CD4-positive, alpha-beta T cell treated with Interleukin-17A for 4 hours (primary cell): Measurements from ENCODE around the gene RHEX.
A peak's percentile ranks its signal among the peaks of the same experiment; 100 is the strongest.

Experiments
- DNase-seq: peaks from one replicate; pipeline ENCODE4 v3.0.0-alpha.2; 2020; ENCODE audit warnings: mixed read lengths

RHEX gene

DNA sequence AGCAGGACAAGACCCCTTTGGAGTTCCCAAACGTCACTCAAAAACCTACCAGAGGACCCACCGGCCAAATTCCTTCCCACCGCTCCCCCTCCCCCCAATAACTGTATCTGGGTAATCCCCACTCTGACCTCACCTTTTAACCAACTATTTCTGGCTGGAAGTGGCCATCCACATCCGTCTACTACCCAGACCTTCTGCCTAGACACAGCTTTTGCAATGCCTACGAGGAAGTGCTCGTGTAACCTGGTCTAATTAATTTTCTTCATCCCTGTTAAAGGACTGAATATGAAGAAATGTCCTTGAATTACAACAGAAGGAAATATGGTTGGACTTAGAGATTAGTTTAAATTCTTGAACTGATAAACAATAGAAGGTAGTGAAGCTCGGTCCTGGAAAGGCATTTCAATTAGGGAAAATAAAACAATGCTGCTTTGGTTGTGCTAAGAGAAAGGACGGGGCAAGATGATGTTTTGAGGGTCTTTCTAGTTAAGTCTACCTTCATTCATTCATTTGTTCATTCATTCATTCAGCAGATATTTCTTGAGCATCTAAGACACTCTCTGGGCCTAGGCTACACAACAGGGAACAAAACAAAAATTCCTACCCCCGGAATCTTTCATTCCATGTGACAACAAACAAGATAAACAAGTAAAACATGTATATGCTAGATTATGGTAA lies 45.4 kb downstream of the RHEX start:
- DNase-seq: no peak

DNA sequence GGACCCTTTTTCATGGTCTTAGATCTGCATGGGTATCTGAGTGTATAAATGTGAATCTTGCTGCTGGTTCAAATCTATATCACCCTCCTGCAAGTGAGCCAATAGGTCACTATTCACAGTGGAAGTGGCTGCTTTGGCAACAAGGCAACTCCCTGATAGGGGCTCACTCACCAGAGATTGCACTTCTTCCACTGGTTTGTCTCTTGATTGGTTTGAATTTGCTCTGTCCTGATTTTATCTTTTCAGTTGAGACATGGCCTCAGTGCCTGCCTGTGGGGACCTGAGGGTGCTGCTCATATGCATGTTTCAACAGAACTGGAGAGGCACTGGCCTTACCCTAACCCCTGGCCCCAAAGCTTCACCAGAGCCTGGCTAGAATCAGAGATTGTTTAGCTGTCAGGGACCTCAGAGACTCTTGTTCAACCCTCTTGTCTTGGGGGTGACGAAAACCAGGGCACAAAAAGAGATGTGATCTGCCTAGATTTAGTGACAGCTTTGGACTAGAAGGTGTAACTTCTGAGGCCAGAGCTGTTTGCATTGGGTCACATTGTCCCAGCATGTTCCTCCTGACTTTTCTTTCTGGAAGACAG lies 47.3 kb downstream of the RHEX start:
- DNase-seq: no peak

DNA sequence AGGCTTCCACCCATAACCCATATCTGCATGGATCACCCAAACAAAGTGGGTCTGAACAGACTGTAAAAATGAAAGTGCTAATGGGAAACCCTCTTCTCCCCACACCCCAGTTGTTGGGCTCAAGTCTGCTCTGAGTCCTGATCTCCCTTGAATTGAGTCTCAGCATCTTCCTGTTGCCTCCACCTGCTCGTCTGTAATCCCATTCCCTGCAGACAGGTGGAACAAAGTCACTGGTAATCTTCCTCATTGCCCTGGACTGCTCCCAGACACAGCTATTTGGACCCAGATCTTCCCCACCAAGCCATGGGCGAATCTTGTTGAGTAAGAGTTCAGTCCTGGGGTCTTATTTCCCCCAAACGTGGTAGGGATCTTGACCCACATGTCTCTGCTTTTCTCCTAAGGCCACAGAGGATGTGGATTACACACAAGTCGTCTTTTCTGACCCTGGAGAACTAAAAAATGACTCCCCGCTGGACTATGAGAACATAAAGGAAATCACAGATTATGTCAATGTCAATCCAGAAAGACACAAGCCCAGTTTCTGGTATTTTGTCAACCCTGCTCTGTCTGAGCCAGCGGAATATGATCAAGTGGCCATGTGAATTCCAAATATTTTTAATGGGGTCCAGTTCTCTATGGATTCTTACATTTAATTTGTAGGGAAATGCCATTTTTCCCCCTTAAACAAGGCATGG lies 48.5 kb downstream of the RHEX start:
- DNase-seq: no peak

DNA sequence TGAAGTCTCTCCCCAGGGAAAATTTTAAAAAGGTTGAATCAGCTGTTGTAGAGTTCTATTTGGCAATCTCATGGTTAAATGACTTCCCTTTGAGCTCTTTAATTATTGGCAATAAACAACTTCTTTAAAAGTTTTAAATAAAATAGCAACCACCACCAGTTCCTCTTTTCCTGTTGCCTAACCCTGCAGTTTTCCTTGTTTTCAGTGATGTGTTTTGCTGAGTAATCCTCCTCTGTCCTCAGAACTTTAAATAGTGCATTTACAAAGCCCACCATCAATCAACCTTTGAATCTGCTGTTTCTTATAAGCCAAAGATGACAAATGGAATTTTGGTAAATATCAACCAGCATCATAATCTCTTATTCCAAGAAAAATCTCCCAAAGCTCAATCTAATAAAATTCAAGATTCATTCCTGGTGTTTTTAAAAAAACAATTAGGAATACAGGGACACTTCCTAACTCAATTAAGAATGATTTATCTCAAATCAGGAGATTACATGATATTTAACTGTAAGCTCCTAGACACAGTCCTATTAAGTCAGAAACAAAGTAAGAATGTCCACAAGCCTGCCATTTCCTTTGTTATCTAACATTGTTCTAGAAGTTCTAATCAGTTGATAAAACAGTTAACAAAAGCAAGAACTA lies 49.4 kb downstream of the RHEX start:
- DNase-seq: no peak

DNA sequence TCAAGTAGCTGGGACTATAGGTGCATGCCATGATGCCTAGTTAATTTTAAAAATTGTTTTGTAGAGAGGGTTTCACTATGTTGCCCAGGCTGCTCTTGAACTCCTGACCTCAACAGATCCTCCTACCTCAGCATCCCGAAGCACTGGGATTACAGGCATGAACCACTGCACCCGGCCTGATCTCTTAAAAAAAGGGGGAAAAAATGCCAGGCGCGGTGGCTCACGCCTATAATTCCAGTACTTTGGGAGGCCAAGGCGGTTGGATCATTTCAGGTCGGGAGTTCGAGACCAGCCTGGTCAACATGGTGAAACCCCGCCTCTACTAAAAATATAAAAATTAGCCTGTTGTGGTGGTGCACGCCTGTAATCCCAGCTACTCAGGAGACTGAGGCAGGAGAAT lies 51.0 kb downstream of the RHEX start:
- no peak for DNase-seq

DNA sequence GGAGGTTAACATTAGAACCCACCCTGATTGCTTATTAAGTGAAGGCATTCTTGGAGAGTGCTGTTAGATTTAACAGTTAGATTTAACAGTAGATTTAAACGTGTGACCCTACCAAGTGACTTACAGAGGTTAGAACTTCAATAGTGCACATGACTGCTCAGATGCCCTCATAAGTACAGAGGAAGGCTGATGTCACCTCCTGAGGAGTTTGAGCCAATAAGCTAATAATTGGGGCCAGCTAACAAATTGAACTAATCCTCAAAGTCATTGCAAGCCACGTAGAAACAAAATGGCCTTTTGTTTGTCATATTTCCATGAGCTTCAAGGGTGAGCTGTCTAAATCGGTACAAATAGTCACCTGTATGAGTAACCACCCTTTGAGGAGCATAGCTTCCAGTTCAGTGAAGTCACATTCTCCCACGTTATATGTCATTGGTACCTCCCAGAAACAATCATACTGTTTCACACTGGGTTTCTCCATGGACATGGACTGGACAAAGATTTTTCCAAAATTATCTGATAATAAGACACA lies 52.6 kb downstream of the RHEX start:
- DNase-seq: no peak

DNA sequence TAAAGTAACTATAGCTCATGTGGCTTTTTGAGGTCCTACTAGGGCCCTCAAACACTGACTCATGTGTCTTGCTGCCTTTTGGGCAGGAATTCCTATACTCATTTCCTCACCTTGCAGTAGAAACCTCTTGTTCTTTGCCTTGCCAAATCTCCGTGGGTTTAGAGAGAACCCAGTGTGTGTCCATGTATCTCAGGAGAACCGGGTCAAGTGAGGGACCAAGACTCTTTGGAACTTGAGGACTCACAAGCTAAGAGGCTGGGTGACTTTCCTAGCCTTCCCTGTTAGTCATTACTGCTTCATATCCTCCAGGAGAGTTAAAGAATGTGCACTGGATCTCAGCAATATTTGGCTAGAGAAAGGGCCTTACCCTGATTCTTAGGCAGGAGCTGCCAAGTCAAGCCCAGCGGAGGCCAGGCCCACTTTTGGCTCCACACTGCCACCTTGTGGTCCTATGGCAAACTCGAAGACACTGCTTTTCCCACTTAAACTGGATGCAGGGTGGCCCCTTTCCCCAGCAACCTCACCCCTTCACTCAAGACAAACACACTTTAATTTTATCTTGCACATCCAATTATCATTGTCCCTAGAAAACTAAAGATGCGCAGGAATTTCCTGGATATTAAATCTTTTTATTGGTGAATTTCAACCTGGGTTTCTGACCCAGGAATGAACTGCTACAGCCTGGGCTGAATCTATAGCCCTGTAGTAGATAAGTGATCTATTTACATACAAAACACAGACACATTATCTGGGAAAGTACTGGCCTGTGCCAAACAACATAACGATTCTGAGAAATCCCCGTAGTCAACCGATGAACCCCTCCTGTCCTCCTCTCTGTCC lies 53.6 kb downstream of the RHEX start:
- peak; percentile 79 for DNase-seq

DNA sequence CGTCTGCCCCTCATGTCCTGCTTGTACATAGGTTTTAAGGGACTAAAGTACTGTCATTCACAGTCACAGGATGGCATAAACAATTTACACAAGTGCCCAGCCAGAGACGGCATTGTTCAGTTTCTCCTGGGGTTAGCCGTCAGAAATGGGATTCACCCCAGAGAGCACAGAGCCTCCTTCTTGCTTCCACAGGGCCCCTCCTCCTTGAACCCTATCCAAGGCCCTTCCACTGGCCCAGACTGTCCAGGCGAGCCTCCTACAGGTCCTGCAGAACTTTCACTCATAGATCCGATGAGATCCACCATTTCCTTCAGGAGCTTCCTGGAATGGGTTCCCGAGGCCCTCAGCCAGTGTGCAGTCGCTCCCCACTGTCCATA lies 54.2 kb downstream of the RHEX start:
- no peak for DNase-seq

DNA sequence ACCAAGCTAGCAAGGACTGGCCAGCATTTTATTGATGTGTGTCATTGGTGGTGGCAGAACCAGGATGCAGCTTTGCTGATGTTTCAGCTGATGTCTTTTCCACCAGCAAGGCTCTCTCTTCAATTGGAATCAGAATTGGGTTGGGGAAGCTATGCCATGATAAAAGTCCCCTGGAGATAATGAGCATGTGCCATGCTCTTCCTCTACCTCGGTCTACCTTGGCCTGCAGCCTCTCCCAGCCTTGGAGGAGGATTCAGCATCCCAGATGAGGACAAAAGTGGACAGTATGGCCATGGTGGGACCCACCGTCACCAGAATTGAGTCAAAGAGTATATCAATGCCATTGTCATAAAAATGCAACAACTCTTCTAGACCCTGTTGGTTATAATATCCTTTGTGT lies 55.7 kb downstream of the RHEX start:
- no peak for DNase-seq

DNA sequence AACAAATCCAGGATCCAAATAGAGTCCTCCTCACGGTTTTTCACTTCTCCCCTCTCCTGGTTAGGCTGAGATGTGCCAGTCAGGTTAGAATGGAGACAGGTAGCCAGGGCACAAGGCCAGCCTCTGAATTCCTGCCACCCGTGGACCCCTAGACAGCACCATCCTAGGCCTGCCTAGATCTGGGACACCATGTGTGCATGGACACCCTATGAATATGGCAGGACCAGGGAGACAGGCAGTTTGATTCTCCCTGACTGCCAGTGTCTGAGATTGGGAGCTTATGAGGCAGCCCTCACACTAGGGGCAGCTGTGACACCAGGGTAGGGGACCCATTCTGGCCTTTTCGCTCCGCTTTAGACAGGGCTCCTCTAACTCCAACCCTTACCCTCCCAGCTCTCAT lies 56.7 kb downstream of the RHEX start:
- no peak for DNase-seq

DNA sequence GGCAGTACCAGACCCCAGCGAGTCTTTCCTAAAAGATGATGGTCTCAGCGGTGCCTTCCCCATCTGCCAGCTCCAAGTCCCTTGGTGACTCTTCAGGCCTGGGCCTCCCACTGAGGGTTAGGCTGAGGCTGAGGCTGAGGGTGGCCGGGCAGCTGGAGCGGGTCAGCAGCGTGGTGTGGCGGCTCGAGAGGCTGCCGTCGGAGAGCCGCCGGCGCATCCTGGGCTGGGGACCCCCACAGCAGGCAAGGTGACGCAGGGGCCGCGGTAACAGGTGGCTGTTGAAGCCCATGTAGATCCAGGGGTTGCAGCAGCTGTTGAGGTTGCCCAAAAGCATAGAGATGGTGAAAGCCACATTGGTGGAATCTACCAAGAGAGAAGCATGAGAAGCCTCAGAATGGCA lies 57.2 kb downstream of the RHEX start:
- no peak for DNase-seq

DNA sequence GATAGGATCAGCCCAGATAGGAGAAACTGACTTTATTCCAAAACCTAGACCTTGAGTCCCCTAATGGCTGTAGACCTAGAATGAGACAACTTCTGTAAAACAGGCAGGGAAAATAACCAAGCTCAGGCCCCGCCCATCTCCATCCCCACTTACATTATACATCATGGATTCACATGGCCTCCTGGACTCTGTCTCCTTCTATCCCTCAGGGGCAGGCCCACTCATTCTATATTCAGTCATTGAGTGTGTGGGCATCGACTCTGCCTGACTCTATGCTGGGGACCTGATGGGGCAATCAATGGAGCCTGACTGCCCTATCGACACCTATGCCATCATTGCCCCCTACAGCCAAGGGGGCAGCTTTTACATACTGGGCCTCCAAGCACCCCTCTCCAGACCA lies 57.8 kb downstream of the RHEX start:
- no peak for DNase-seq

DNA sequence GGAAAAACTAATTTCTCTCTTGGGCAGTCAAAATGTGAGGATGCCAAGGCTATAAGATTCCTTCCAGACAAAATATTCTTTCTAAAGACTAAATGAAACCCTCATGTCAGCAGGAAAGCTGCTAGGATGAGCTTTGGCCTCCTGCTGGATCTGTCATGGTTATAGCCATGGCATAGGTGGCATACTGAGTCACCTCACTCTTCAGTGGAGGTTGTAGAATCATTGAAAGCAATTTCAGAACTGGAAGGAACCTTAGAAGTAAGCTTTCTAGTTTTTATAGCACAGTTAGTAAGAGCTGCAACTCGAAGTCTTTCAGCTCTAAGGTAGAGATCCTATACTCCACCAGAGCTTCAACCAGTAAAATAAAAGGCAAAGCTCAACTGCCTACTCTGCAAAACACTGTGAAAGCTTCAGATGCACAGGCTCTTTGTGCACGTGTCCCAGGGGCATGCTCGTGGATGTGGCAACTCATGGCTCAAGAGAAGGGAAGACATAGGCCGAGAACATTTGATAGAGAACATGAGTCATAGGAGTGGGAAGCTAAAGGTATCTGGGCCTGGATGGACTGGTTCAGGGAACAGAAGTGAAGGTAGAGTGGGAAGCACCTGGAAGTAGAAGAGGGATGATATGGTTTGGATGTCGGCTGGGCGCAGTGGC lies 58.4 kb downstream of the RHEX start:
- no peak for DNase-seq

DNA sequence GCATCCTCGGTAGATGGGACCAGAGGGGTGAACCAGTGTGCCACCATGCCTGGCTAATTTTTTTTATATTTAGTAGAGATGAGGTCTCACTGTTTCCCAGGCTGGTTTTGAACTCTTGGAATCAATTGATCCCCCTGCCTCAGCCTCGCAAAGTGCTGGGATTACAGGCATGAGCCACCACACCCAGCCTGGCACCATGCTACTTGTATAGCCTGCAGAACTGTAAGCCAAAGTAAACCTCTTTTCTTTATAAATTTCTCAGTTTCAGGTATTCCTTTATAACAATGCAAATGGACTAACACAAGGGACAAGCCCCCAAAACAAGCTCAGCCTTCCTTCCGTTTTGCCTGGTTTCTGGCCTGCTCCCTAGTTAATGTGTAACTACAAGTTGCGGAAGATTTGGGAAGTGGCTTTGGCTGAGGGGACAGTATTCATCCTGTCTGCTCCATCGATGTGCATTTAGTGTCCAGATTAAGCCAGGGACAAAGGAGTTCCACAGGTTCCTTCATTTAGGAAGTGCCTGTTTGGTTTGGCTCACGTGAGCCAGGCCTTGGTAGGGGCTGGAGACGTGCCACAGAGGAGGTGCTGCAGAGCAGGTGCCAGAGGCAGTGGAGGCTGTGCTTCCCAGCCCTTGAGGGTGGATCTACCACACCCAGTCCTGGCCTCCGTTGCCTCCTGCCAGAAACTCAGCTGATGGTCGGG lies 59.8 kb downstream of the RHEX start:
- DNase-seq: no peak

DNA sequence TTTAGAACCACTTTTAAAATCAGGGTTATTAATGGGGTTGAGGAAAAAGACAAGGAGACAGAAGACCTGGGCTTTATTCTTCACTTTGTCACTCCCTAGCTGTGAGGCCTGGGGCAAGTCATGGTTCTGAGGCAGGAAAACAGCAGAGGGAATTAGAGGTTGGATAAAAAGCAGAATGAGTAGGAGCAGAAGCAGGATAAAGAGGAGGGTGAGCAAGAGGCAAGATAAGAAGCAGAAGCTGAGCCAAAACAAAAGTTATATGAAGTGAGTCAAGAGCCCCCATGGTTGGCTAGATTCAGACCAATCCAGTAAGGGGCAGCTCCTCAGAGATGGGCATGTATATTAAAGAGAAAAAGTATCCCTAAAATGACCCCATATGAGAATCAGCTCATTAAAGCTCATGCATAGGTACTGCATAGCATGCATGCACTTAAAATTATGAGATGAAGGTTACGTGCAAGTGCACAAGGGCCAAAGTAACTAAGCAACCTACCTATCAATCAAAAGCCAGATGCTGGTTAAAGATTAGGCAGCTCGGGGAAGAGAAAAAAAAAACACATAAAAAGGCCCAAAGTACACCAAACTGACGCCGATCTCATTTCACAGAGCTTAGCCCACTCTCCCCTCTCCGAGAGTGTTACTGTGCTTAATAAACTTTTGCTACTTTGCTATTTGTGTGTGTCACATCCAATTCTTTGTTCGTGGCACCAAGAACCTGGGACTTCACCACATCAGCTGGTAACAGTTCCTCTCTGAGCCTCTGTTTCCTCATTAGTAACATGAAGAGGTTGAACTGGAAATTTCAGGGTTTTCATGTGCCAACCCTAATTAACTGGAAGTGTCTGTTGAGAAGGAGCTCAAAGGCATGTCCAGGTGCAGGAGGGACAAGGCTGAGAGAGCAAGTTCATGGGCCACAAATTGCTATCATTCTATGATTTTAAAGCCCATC lies 62.0 kb downstream of the RHEX start:
- no peak for DNase-seq

DNA sequence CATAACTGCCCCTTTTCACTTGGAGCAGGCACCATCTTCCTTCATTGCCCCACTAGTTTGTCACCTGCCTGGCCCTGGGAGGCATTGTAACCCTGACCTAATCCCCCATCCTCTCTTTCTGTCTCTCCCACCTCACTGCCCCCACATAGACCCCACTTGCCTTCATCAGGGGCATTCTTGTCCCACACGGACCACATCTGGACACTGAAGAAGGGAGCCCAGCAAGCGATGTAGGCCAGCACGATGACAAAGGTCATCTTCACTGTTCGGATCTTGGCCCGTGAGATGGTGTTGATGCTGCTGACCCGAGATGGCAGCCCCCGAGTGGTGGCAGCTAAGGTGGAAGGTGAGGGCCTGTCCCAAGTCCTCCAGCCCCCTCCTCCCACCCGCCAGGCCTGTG lies 62.8 kb downstream of the RHEX start:
- DNase-seq: no peak

DNA sequence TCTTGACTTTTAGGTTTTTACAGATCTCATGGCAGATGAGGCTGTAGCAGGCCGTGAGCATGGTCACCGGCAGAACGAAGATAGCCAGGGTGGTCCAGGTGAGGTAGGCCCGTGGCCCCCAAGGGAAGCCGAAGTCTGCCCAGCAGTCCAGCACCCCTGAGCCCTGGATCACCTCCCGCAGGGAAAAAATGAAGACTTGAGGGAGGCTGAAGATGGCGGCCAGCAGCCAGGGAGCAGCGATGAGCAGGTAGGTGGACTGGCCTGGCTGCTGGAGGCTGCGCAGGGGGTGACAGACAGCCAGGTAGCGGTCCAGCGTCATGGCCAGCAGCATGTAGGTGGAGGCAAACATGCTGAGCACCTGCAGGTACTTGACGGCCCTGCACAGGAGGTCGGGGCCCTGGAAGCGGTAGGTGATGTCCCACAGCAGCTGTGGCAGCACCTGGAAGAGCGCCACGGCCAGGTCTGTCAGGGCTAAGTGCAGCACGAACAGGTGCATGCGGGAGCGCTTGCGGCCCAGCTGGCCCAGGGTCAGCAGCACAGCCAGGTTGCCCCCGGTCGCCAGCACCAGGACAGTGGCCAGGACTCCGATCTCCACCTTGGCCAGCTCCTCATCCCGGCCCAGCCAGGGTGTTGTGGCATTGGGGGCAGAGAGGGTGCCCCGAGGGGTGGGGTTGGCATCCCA lies 63.4 kb downstream of the RHEX start:
- no peak for DNase-seq

DNA sequence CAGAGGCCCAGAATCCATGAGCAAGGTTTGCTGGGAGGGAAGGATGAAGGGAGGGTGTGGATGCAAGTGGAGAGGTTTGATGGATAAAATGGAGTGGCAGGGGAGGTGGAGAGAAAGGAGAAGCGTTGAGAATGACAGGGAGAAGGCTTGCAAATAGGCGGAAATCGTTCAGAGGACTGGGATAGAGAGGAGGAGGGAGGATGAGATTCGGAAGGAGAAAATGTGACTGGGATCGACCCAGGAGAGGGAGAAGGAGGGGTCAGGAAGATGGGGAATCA lies 63.8 kb downstream of the RHEX start:
- no peak for DNase-seq

DNA sequence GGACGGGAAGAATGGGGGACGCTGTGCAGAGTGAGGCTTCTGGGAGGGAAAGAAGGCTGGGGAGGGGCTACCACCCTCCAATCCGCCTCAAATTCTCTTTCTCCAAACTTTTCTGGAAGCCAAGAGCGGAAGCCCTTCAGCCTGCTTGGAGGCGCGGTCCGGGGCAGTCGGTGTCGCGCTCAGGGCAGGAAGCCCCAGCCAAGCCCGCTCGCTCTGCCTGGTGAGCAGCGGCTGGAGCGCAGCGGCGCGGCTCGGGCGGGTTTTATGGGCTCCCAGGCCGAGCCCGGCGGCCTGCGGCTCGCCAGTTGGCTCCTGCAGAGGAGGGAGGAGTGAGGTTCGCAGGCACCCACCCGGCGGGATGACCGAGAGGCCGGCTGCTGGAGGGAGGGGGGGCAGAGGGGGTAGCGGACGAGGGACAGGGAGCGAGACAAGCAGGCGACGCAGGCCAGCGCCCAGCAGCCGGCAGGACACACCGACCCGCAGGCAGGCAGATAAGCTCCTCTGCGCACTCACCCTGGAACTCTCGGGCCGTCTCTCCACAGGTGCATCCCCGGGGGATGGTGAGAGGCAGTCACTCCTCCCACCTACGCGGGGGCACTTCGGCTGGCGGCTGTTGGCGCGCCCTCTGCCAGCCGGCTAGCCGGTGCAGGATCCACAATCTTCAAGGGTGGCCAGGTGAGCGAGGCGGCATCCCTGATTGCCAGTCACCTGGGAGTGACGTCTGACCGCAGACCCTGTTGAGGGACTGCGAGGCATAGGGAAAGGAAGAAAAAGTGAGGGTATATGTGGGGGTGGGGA lies 64.4 kb downstream of the RHEX start, which contains the start of gene AVPR1B:
Gene AVPR1B, minus strand, starts transcription at position 238 of the 798 bp plus-strand sequence. CDS start 498 bp downstream, outside the sequence.
- no peak for DNase-seq
